Measurements from ENCODE around the gene CITED1. TPM values are rescaled to one million over a fixed set of nuclear protein-coding genes. Genes with fewer than 3 reads are reported as not detected.

CITED1 gene
- total and polyA plus RNA-seq, 2 of the 13 experiments (the other 11 are each of a cell fraction or from before 2014, with no cell fraction given) = 0.09 TPM; not detected in 1

GRCh38 chrX:72308566-72309296 lies 3.0 kb upstream of the CITED1 start (continued):
- TF ChIP-seq BCLAF1 (IDR thresholded peaks at IDR 0.05) (no peak), KDM2A (CRISPR knock-in tag; IDR thresholded peaks at IDR 0.05; ENCODE audit: borderline replicate concordance, low read depth) (peak; percentile 60; the same call in 1 of the 2 replicates), SOX13 (IDR thresholded peaks at IDR 0.05) (no peak), SOX13 (CRISPR knock-in tag; conservative IDR thresholded peaks at IDR 0.05 in 1 of 2, IDR thresholded peaks at IDR 0.05 in 1 of 2) (peak in 1 of 2 experiments; percentile 36; a peak in 1 of 4 replicates), BCL6 (CRISPR knock-in tag; IDR thresholded peaks at IDR 0.05) (peak; percentile 97), TBL1XR1 (IDR thresholded peaks at IDR 0.05; ENCODE audit: borderline replicate concordance, low read length, partially characterized antibody) (no peak), BATF2 (CRISPR knock-in tag; IDR thresholded peaks at IDR 0.05) (no peak), ZNF687 (CRISPR knock-in tag; IDR thresholded peaks at IDR 0.05) (peak; percentile 28), MAF1 (CRISPR knock-in tag; IDR thresholded peaks at IDR 0.05; ENCODE audit: borderline replicate concordance) (no peak), ZFP1 (CRISPR knock-in tag; IDR thresholded peaks at IDR 0.05) (no peak), CEBPB (IDR thresholded peaks at IDR 0.05; ENCODE audit: borderline replicate concordance, low read depth, low read length) (peak; percentile 38; the same call in 1 of the 2 replicates), PHF20 (CRISPR knock-in tag; IDR thresholded peaks at IDR 0.05) (no peak), TEF (CRISPR knock-in tag; IDR thresholded peaks at IDR 0.05) (no peak), SMYD3 (CRISPR knock-in tag; IDR thresholded peaks at IDR 0.05) (no peak), HES4 (CRISPR knock-in tag; IDR thresholded peaks at IDR 0.05; ENCODE audit: borderline replicate concordance) (no peak), IKZF1 (IDR thresholded peaks at IDR 0.05) (no peak), NFATC3 (CRISPR knock-in tag; IDR thresholded peaks at IDR 0.05) (no peak), TARDBP (CRISPR knock-in tag; IDR thresholded peaks at IDR 0.05) (no peak), ZNF235 (CRISPR knock-in tag; IDR thresholded peaks at IDR 0.05; ENCODE audit: borderline replicate concordance) (no peak), ZNF770 (CRISPR knock-in tag; IDR thresholded peaks at IDR 0.05) (no peak)
